H1 (cell line): ENCODE results near the gene IL20RB. TPM values are rescaled to one million over a fixed set of nuclear protein-coding genes. Genes with fewer than 3 reads are reported as not detected.

Experiments used
- CTCF ChIA-PET: fragments of 300-600 bp; sonication (Branson Sonifier 250); formaldehyde crosslinking; loops from one replicate; lab custom pipeline; 2021; ENCODE audit not compliant: partially characterized antibody; lab: Charles Lee
- POLR2A ChIA-PET: fragments of 300-600 bp; sonication (Branson Sonifier 250); formaldehyde crosslinking; loops from one replicate; lab custom pipeline; 2021; ENCODE audit warnings: inconsistent platforms; ENCODE audit not compliant: partially characterized antibody; lab: Charles Lee
- DNase-seq, 2 experiments: peaks; one replicate each; pipeline versions ENCODE4 v3.0.0 to v3.0.0-alpha.2; 2010 to 2022; ENCODE audit warnings: low spot score in 2 of 2, low read depth in 1 of 2, mixed read lengths in 1 of 2
- FAIRE-seq: peaks from 2 replicates; lab custom pipeline; 2011; peaks lifted over from hg19 to GRCh38; lab: Jason Lieb, UNC
- H2AFZ ChIP-seq: 2 replicates; pipeline ENCODE4 v1.8.1; 2012; ENCODE audit warnings: low read length, inconsistent platforms
- H2AK5ac ChIP-seq: 2 replicates; pipeline ENCODE4 v1.6.1; 2013; ENCODE audit warnings: low read depth, low read length
- H2BK120ac ChIP-seq: replicated peaks from 2 replicates; pipeline ENCODE3; 2013; ENCODE audit warnings: low read depth, low read length, inconsistent platforms
- H2BK12ac ChIP-seq: 2 replicates; pipeline ENCODE4 v1.6.1; 2013; ENCODE audit warnings: low read depth, low read length
- H2BK15ac ChIP-seq: 2 replicates; pipeline ENCODE4 v1.6.1; 2013; ENCODE audit warnings: low read length
- H2BK20ac ChIP-seq: 2 replicates; pipeline ENCODE4 v1.6.1; 2013; ENCODE audit warnings: low read length
- H2BK5ac ChIP-seq: 2 replicates; pipeline ENCODE4 v1.6.1; 2013; ENCODE audit warnings: low read depth, low read length
- H3K14ac ChIP-seq: 2 replicates; pipeline ENCODE4 v1.6.1; 2013; ENCODE audit warnings: inconsistent platforms; ENCODE audit not compliant: insufficient read length
- H3K18ac ChIP-seq: 2 replicates; pipeline ENCODE4 v1.6.1; 2013; ENCODE audit warnings: low read length; ENCODE audit errors: extremely low read depth
- H3K23ac ChIP-seq: 2 replicates; pipeline ENCODE4 v1.6.1; 2013; ENCODE audit warnings: inconsistent platforms; ENCODE audit not compliant: insufficient read length
- H3K23me2 ChIP-seq: 2 replicates; pipeline ENCODE4 v1.6.1; 2013; ENCODE audit warnings: low read depth, low read length
- H3K27ac ChIP-seq: 2 replicates; pipeline ENCODE4 v1.6.1; 2011; ENCODE audit warnings: low read depth, low read length, inconsistent platforms
- H3K27me3 ChIP-seq, 4 experiments: replicated peaks in 1 of 4; 1 replicate in 1 of 4; 2 replicates in 3 of 4; pipeline versions ENCODE4 v1.6.1 to v1.8.1; 2011 to 2013; ENCODE audit warnings: low read length in 3 of 4, mild to moderate bottlenecking in 3 of 4, inconsistent platforms in 2 of 4, mixed read lengths in 2 of 4, moderate library complexity in 1 of 4; ENCODE audit not compliant: control insufficient read depth in 3 of 4, insufficient read depth in 3 of 4; ENCODE audit errors: extremely low read depth in 1 of 4
- H3K36me3 ChIP-seq, 4 experiments: 2 replicates each; pipeline versions ENCODE4 v1.6.1 to v1.8.1; 2011 to 2013; ENCODE audit warnings: mild to moderate bottlenecking in 4 of 4, low read length in 3 of 4, moderate library complexity in 2 of 4, control low read depth in 1 of 4, inconsistent platforms in 1 of 4; ENCODE audit not compliant: insufficient read depth in 4 of 4, control insufficient read depth in 2 of 4
- H3K4ac ChIP-seq: replicated peaks from 2 replicates; pipeline ENCODE3; 2013; ENCODE audit warnings: low read length, low read depth, mixed read lengths, inconsistent platforms; ENCODE audit not compliant: insufficient read length
- H3K4me1 ChIP-seq, 4 experiments: replicated peaks in 1 of 4; 1 replicate in 1 of 4; 2 replicates in 3 of 4; pipeline versions ENCODE4 v1.6.1 to v1.8.1; 2011 to 2013; ENCODE audit warnings: low read length in 3 of 4, inconsistent platforms in 2 of 4, mixed read lengths in 1 of 4; ENCODE audit not compliant: insufficient read depth in 4 of 4, control insufficient read depth in 3 of 4
- H3K4me2 ChIP-seq, 2 experiments: 2 replicates each; pipeline versions ENCODE4 v1.6.1 to v1.8.1; 2011 to 2013; ENCODE audit warnings: low read depth in 2 of 2, low read length in 2 of 2, control low read depth in 1 of 2, inconsistent platforms in 1 of 2, mild to moderate bottlenecking in 1 of 2; ENCODE audit not compliant: insufficient read depth in 1 of 2
- H3K4me3 ChIP-seq, 4 experiments: fragments of 200-600, 300-600 bp in 1 of 4; sonication (generic), shearing (Covaris generic), sonication (Bioruptor Twin) in 1 of 4; 2 replicates each; pipeline versions ENCODE4 v1.5.1 to v1.8.1; 2011 to 2016; ENCODE audit warnings: low read length in 4 of 4, low read depth in 3 of 4, control low read depth in 2 of 4, inconsistent platforms in 2 of 4, mild to moderate bottlenecking in 2 of 4, mixed read lengths in 1 of 4, moderate library complexity in 1 of 4; ENCODE audit not compliant: insufficient read depth in 2 of 4; ENCODE audit errors: extremely low read depth in 1 of 4
- H3K56ac ChIP-seq: replicated peaks from 2 replicates; pipeline ENCODE3; 2013; ENCODE audit warnings: low read depth, mild to moderate bottlenecking, mixed read lengths, low read length, inconsistent platforms; ENCODE audit not compliant: insufficient read length
- H3K79me1 ChIP-seq: 2 replicates; pipeline ENCODE4 v1.6.1; 2013; ENCODE audit warnings: low read depth, low read length, control low read depth
- H3K79me2 ChIP-seq, 2 experiments: 2 replicates each; pipeline versions ENCODE4 v1.6.1 to v1.8.1; 2012 to 2013; ENCODE audit warnings: low read length in 2 of 2, mild to moderate bottlenecking in 2 of 2, inconsistent platforms in 1 of 2; ENCODE audit not compliant: insufficient read depth in 2 of 2, control insufficient read depth in 1 of 2
- H3K9ac ChIP-seq, 4 experiments: replicated peaks in 1 of 4; 1 replicate in 1 of 4; 2 replicates in 3 of 4; pipeline versions ENCODE4 v1.6.1 to v1.8.1; 2011 to 2013; ENCODE audit warnings: low read depth in 3 of 4, low read length in 3 of 4, control low read depth in 2 of 4, mild to moderate bottlenecking in 2 of 4, moderate library complexity in 2 of 4, inconsistent platforms in 1 of 4; ENCODE audit errors: extremely low read depth in 1 of 4
- H3K9me3 ChIP-seq, 2 experiments: 2 replicates each; pipeline versions ENCODE4 v1.6.1 to v1.8.1; 2012 to 2013; ENCODE audit warnings: mild to moderate bottlenecking in 2 of 2, moderate library complexity in 2 of 2, control low read depth in 1 of 2, inconsistent platforms in 1 of 2, low read depth in 1 of 2, low read length in 1 of 2, mixed read lengths in 1 of 2; ENCODE audit not compliant: insufficient read depth in 2 of 2
- H4K20me1 ChIP-seq, 2 experiments: replicated peaks in 1 of 2; 2 replicates each; pipeline versions ENCODE3 to v1.8.1; 2011 to 2013; ENCODE audit warnings: inconsistent platforms in 2 of 2, low read length in 2 of 2, mild to moderate bottlenecking in 1 of 2; ENCODE audit not compliant: insufficient read depth in 2 of 2, control insufficient read depth in 1 of 2
- H4K5ac ChIP-seq: 2 replicates; pipeline ENCODE4 v1.6.1; 2013; ENCODE audit warnings: low read length, low read depth, mixed read lengths, inconsistent platforms; ENCODE audit not compliant: insufficient read length
- H4K8ac ChIP-seq: 2 replicates; pipeline ENCODE4 v1.8.0; 2013; ENCODE audit warnings: mild to moderate bottlenecking, moderate library complexity, low read length, inconsistent platforms; ENCODE audit not compliant: insufficient read depth; ENCODE audit errors: extremely low read depth
- H4K91ac ChIP-seq: replicated peaks from 2 replicates; pipeline ENCODE3; 2013; ENCODE audit warnings: low read length, mixed read lengths, inconsistent platforms; ENCODE audit not compliant: insufficient read length
- BCL11A ChIP-seq, 2 experiments: IDR thresholded peaks; one replicate each; pipeline ENCODE4 v1.6.1; 2011; ENCODE audit warnings: low read depth in 2 of 2, low read length in 2 of 2, mild to moderate bottlenecking in 2 of 2
- CHD1 ChIP-seq: IDR thresholded peaks from 2 replicates; pipeline ENCODE4 v1.6.1; 2012; ENCODE audit warnings: low read depth, low read length, improper control_type of control experiment
- CTBP2 ChIP-seq: IDR thresholded peaks from 2 replicates; pipeline ENCODE4 v1.7.0; 2011; ENCODE audit warnings: borderline replicate concordance, mild to moderate bottlenecking, moderate library complexity, mixed read lengths, low read length; ENCODE audit not compliant: insufficient read depth, insufficient read length
- EP300 ChIP-seq, 2 experiments: IDR thresholded peaks; 1 replicate in 1 of 2; 2 replicates in 1 of 2; pipeline ENCODE4 v1.6.1; 2011 to 2012; ENCODE audit warnings: low read depth in 2 of 2, low read length in 2 of 2, mild to moderate bottlenecking in 2 of 2, borderline replicate concordance in 1 of 2, inconsistent platforms in 1 of 2, moderate library complexity in 1 of 2
- GABPA ChIP-seq: IDR thresholded peaks from 2 replicates; pipeline ENCODE4 v1.6.1; 2011; ENCODE audit warnings: mild to moderate bottlenecking, low read length, moderate library complexity, borderline replicate concordance; ENCODE audit not compliant: insufficient read depth
- KDM4A ChIP-seq: IDR thresholded peaks from one replicate; pipeline ENCODE4 v1.7.1; 2012; ENCODE audit warnings: low read depth, mild to moderate bottlenecking, moderate library complexity, low read length, inconsistent platforms; ENCODE audit not compliant: severe bottlenecking
- NANOG ChIP-seq: IDR thresholded peaks from 2 replicates; pipeline ENCODE4 v1.6.1; 2011; ENCODE audit warnings: low read length, low read depth, mild to moderate bottlenecking, inconsistent platforms; ENCODE audit not compliant: insufficient read depth, poor library complexity, severe bottlenecking
- SIRT6 ChIP-seq: IDR thresholded peaks from one replicate; pipeline ENCODE4 v1.7.1; 2012; ENCODE audit warnings: low read length, inconsistent platforms
- SUZ12 ChIP-seq: fragments of 200-600 bp; sonication (generic); IDR thresholded peaks from 2 replicates; pipeline ENCODE4 v1.6.1; 2012; ENCODE audit warnings: mild to moderate bottlenecking, inconsistent platforms, low read length, moderate library complexity, mixed read lengths
- WGBS, 2 experiments: shearing (Covaris generic) in 1 of 2; methylation state at CpG; one replicate each; pipeline versions ENCODE4 v1.1.6 to v1.1.7; 2013 to 2015; ENCODE audit warnings: low lambda C conversion rate in 2 of 2, mixed read lengths in 2 of 2, inconsistent platforms in 1 of 2, low coverage in 1 of 2, missing lambda C conversion rate in 1 of 2; ENCODE audit not compliant: insufficient replicate concordance in 2 of 2, insufficient coverage in 1 of 2, insufficient read length in 1 of 2; ENCODE audit errors: extremely low coverage in 1 of 2, missing lambda C conversion rate in 1 of 2; 5-methylcytosine and 5-hydroxymethylcytosine counted together
- polyA plus RNA-seq, 7 experiments: library from polyadenylated mRNA; depleted of rRNA in 3 of 7; stranded (reverse) in 5 of 7; unstranded in 2 of 7; fragments of >200 nt in 5 of 7; fragments of 200-250 nt in 2 of 7; gene quantifications; 1 replicate in 5 of 7; 2 replicates in 1 of 7; 4 replicates in 1 of 7; pipeline versions ENCODE4 v1.2.1 to v1.2.3, GENCODE V29; 2011 to 2013; ENCODE audit warnings: missing spikeins in 2 of 7, mixed read lengths in 2 of 7
- total RNA-seq: library from RNA; stranded (reverse); fragmentation: NEBNext Ultra II Directional; extraction: Animal tissue kit (Norgen Biotek cat#: 25700); gene quantifications from 2 replicates; pipeline ENCODE4 v1.2.1, GENCODE V29; 2021
- TF ChIP-seq, protein P1 (sequence below): IDR thresholded peaks from 2 replicates; pipeline ENCODE4 v1.6.1; 2011; ENCODE audit warnings: low read depth, mild to moderate bottlenecking, low read length; ENCODE audit not compliant: insufficient read depth
- TF ChIP-seq, protein P2 (sequence below): IDR thresholded peaks from 2 replicates; pipeline ENCODE4 v1.6.1; 2012; ENCODE audit warnings: inconsistent platforms

Gene IL20RB
- total and polyA plus RNA-seq, 2 of the 8 experiments (the other 6 are each of a cell fraction or from before 2014, with no cell fraction given), result 1.6 to 1.8 TPM

DNA sequence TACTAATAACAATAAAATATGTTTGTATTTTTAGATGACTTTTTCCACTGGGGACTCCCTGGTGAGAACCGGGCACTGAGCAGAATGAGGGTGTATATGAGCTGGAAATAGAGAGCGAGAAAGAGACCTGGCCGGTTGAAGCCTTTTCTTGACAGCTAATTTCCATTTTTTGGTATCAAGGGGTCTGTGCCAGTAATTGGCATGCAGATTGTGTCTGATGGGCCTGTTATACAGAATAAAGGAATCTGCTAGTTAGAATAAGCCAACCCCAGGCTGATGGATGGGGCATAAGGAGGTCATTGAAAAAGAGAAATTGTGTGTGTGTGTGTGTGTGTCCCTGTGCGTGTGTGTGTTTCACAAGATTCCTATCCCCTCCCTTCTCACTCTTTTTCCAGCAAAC, 83.9 kb downstream of the IL20RB start:
- H4K5ac ChIP-seq, result no peak overlapping the region
- no peak overlapping the region for H2BK120ac ChIP-seq
- H2AK5ac ChIP-seq, result no peak overlapping the region
- no peak overlapping the region for H3K27ac ChIP-seq
- H3K79me2 ChIP-seq, result no peaks in the 10 kb centered on the region
- H3K4me1 ChIP-seq, result peaks cover 0 to 4% (median under 1%) of the 10 kb centered on the region in 4 experiments; a peak in 1 of 7 replicates
- DNase-seq (no peak), FAIRE-seq (no peak)
- no peak overlapping the region for H3K23ac ChIP-seq
- no peak overlapping the region for H3K4me3 ChIP-seq
- no peaks in the 10 kb centered on the region for H3K9me3 ChIP-seq
- H3K27me3 ChIP-seq, result no peaks in the 10 kb centered on the region
- CTCF ChIA-PET, result interaction anchor here (0.6 to 3.0 kb wide), 8 partner anchors 9 to 656 kb away, joined by 3 to 12 read pairs (median 4); no protein-coding TSS in a partner anchor
- H3K79me1 ChIP-seq, result no peaks in the 10 kb centered on the region
- H3K56ac ChIP-seq, result no peak overlapping the region
- H3K36me3 ChIP-seq, result no peaks in the 10 kb centered on the region; a peak in 1 of 8 replicates
- no peak overlapping the region for H2BK12ac ChIP-seq
- no peak overlapping the region for H2BK15ac ChIP-seq
- 68% methylated on average over 4 of the region's 4 CpGs; no CpG with 5 or more reads in 1 of the 2 experiments for WGBS, 2 experiments
- POLR2A ChIA-PET, result no interaction called here
- no peak overlapping the region for H3K4me2 ChIP-seq
- no peak overlapping the region for H3K9ac ChIP-seq
- H3K18ac ChIP-seq, result no peak overlapping the region
- H3K23me2 ChIP-seq, result no peaks in the 10 kb centered on the region
- no peak overlapping the region for H3K4ac ChIP-seq
- no peak overlapping the region for H4K8ac ChIP-seq
- no peak overlapping the region for H2BK5ac ChIP-seq
- no peaks in the 10 kb centered on the region for H4K20me1 ChIP-seq
- H3K14ac ChIP-seq, result no peak overlapping the region
- no peak overlapping the region for H4K91ac ChIP-seq
- H2AFZ ChIP-seq, result no peak overlapping the region
- H2BK20ac ChIP-seq, result no peak overlapping the region
- TF ChIP-seq GABPA (no peak), EP300 (IDR thresholded peaks at IDR 0.05; ENCODE audit: borderline replicate concordance in 1 of 2, low read depth in 2 of 2, low read length in 2 of 2) (no peak), CTBP2 (no peak), BCL11A (IDR thresholded peaks at IDR 0.05; ENCODE audit: low read depth in 2 of 2, low read length in 2 of 2) (no peak), SUZ12 (no peak), SIRT6 (no peak), CHD1 (no peak), NANOG (no peak), KDM4A (no peak)
- TF ChIP-seq, protein P1, sequence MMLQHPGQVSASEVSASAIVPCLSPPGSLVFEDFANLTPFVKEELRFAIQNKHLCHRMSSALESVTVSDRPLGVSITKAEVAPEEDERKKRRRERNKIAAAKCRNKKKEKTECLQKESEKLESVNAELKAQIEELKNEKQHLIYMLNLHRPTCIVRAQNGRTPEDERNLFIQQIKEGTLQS, result no peak
- TF ChIP-seq, protein P2, sequence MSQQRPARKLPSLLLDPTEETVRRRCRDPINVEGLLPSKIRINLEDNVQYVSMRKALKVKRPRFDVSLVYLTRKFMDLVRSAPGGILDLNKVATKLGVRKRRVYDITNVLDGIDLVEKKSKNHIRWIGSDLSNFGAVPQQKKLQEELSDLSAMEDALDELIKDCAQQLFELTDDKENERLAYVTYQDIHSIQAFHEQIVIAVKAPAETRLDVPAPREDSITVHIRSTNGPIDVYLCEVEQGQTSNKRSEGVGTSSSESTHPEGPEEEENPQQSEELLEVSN, result no peak
